Upper lobe of left lung (tissue), 6 donors: ENCODE measurements around the gene IFNGR2. TPM values are rescaled to one million over a fixed set of nuclear protein-coding genes. Genes with fewer than 3 reads are reported as not detected.

ENCODE experiments used
- ATAC-seq, 2 donors: fragments of 200-7000 bp; cut with Tn5 transposase; one replicate each; pipeline ENCODE4 v1.9.1; 2022; ENCODE audit warnings: mild to moderate bottlenecking in 2 of 2, moderate library complexity in 2 of 2; ENCODE audit not compliant: low FRiP score in 2 of 2
- DNase-seq, 2 donors: peaks; one replicate each; pipeline ENCODE4 v3.0.0-alpha.2; 2019 to 2020
- H3K27ac ChIP-seq, 4 donors: fragments of 200-600 bp; sonication (generic); one replicate each; pipeline ENCODE4 v1.5.1; 2016 to 2019
- H3K27me3 ChIP-seq, 4 donors: fragments of 200-600 bp; sonication (generic); one replicate each; pipeline ENCODE4 v1.5.1; 2017 to 2019
- H3K36me3 ChIP-seq, 4 donors: fragments of 200-600 bp; sonication (generic); one replicate each; pipeline ENCODE4 v1.5.1; 2016 to 2019
- H3K4me1 ChIP-seq, 4 donors: fragments of 200-600 bp; sonication (generic); one replicate each; pipeline ENCODE4 v1.5.1; 2018 to 2019
- H3K4me3 ChIP-seq, 4 donors: fragments of 200-600 bp; sonication (generic); one replicate each; pipeline ENCODE4 v1.5.1; 2017 to 2019; ENCODE audit warnings: mild to moderate bottlenecking in 2 of 4, moderate library complexity in 1 of 4
- H3K9me3 ChIP-seq, 4 donors: fragments of 200-600 bp; sonication (generic); one replicate each; pipeline ENCODE4 v1.5.1; 2018 to 2019
- CTCF ChIP-seq, 6 experiments: fragments of 450-650 bp in 4 of 6; fragments of 200-600 bp in 2 of 6; sonication (generic) in 2 of 6; IDR thresholded peaks; one replicate each; pipeline ENCODE4 v1.5.1; 2016 to 2019; ENCODE audit warnings: antibody characterized with exemption in 6 of 6
- EP300 ChIP-seq, 4 donors: sonication (generic); formaldehyde crosslinking; IDR thresholded peaks; one replicate each; pipeline ENCODE4 v1.5.1; 2017; ENCODE audit warnings: antibody characterized with exemption in 4 of 4, control low read depth in 2 of 4
- POLR2A ChIP-seq, 4 donors: fragments of 450-650 bp; IDR thresholded peaks; one replicate each; pipeline ENCODE4 v1.5.1; 2016 to 2017; ENCODE audit warnings: antibody characterized with exemption in 4 of 4, mild to moderate bottlenecking in 2 of 4
- POLR2AphosphoS5 ChIP-seq, 2 donors: sonication (generic); formaldehyde crosslinking; IDR thresholded peaks; one replicate each; pipeline ENCODE4 v1.5.1; 2017; ENCODE audit warnings: antibody characterized with exemption in 2 of 2
- WGBS, 2 donors: methylation state at CpG; one replicate each; pipeline ENCODE4 v1.1.5; 2017 to 2018; 5-methylcytosine and 5-hydroxymethylcytosine counted together
- total RNA-seq, 6 donors: library from RNA; depleted of rRNA in 4 of 6; stranded (reverse); fragments of >200 nt in 4 of 6; gene quantifications; one replicate each; pipeline versions ENCODE4 v1.1.0 to v1.2.1, GENCODE V29; 2016 to 2021
- donor health status: DM: no; HTN: no; CAD: no; lungs with moderate emphysema.
- donor health status: DM: no; HTN: yes; CAD: no; lungs with severe emphysema.

IFNGR2 gene
- total RNA-seq, 6 donors from 2014 or later = 35.6 to 89.8 (median 62.0) TPM

GRCh38 chr21:33391656-33392055 is 11.6 kb upstream of the IFNGR2 start:
- ATAC-seq (no peak), DNase-seq (no peak)
- Histone ChIP-seq H3K27ac (peak overlapping the region in 2 of 4 donors; percentile 15 to 52), H3K9me3 (no peaks in the 10 kb centered on the region), H3K4me3 (no peak overlapping the region), H3K27me3 (no peaks in the 10 kb centered on the region), H3K4me1 (peaks cover 3 to 12% (median 7%) of the 10 kb centered on the region in 4 donors), H3K36me3 (no peaks in the 10 kb centered on the region)
- 69 to 74% methylated on average over 6 of the region's 6 CpGs for WGBS, 2 donors
- TF ChIP-seq POLR2AphosphoS5 (IDR thresholded peaks at IDR 0.05) = no peak
- TF ChIP-seq POLR2A (IDR thresholded peaks at IDR 0.05) = no peak
- TF ChIP-seq CTCF (IDR thresholded peaks at IDR 0.05) = no peak
- TF ChIP-seq EP300 (IDR thresholded peaks at IDR 0.05) = no peak

GRCh38 chr21:33392284-33392985 is 10.8 kb upstream of the IFNGR2 start:
- no peak for DNase-seq
- Histone ChIP-seq H3K27ac (peak overlapping the region in 2 of 4 donors; percentile 15 to 52), H3K36me3 (no peaks in the 10 kb centered on the region), H3K9me3 (no peaks in the 10 kb centered on the region), H3K4me3 (no peak overlapping the region), H3K27me3 (no peaks in the 10 kb centered on the region), H3K4me1 (peaks cover 3 to 19% (median 13%) of the 10 kb centered on the region in 4 donors)
- TF ChIP-seq EP300 (IDR thresholded peaks at IDR 0.05) = no peak
- no peak for TF ChIP-seq CTCF (IDR thresholded peaks at IDR 0.05)
- TF ChIP-seq POLR2A (IDR thresholded peaks at IDR 0.05) = no peak
- TF ChIP-seq POLR2AphosphoS5 (IDR thresholded peaks at IDR 0.05) = no peak
- ATAC-seq = no peak
- 84 to 90% methylated on average over 11 of the region's 11 CpGs for WGBS, 2 donors

GRCh38 chr21:33393348-33393747 is 9.9 kb upstream of the IFNGR2 start:
- H3K36me3 ChIP-seq = no peaks in the 10 kb centered on the region
- no peak overlapping the region for H3K4me3 ChIP-seq
- peak overlapping the region in 2 of 4 donors; percentile 30 to 52 for H3K27ac ChIP-seq
- no peaks in the 10 kb centered on the region for H3K9me3 ChIP-seq
- no peaks in the 10 kb centered on the region for H3K27me3 ChIP-seq
- H3K4me1 ChIP-seq = peaks cover 3 to 14% (median 13%) of the 10 kb centered on the region in 4 donors
- 63 to 72% methylated on average over 5 of the region's 5 CpGs for WGBS, 2 donors
- TF ChIP-seq POLR2A (IDR thresholded peaks at IDR 0.05) = no peak
- TF ChIP-seq EP300 (IDR thresholded peaks at IDR 0.05) = no peak
- no peak for TF ChIP-seq POLR2AphosphoS5 (IDR thresholded peaks at IDR 0.05)
- no peak for TF ChIP-seq CTCF (IDR thresholded peaks at IDR 0.05)
- ATAC-seq (peak in 1 of 2 donors; percentile 27), DNase-seq (no peak)

GRCh38 chr21:33394260-33394659 is 9.0 kb upstream of the IFNGR2 start:
- Histone ChIP-seq H3K9me3 (no peaks in the 10 kb centered on the region), H3K4me1 (peaks cover 3 to 14% (median 10%) of the 10 kb centered on the region in 4 donors), H3K27ac (peak overlapping the region; percentile 2 to 52 (median 35)), H3K36me3 (no peaks in the 10 kb centered on the region), H3K4me3 (no peak overlapping the region), H3K27me3 (no peaks in the 10 kb centered on the region)
- TF ChIP-seq EP300 (IDR thresholded peaks at IDR 0.05) (peak in 2 of 4 donors; percentile 72 to 80), POLR2AphosphoS5 (IDR thresholded peaks at IDR 0.05) (peak; percentile 79 to 97), POLR2A (IDR thresholded peaks at IDR 0.05) (no peak), CTCF (IDR thresholded peaks at IDR 0.05) (no peak)
- ATAC-seq (peak; percentile 57 to 75), DNase-seq (peak in 1 of 2 donors; percentile 75)
- WGBS, 2 donors = 53 to 76% methylated on average over 8 of the region's 8 CpGs
